Urinary bladder (tissue), 4 donors: ENCODE data around the gene WBP4. TPM values are rescaled to one million over a fixed set of nuclear protein-coding genes. Genes with fewer than 3 reads are reported as not detected.

ENCODE experiments used
- DNase-seq: peaks from one replicate; pipeline ENCODE4 v3.0.0-alpha.2; 2015; ENCODE audit errors: extremely low spot score
- H3K27ac ChIP-seq: one replicate; pipeline ENCODE4 v1.5.1; 2013; ENCODE audit warnings: low read depth, mild to moderate bottlenecking, moderate library complexity
- H3K36me3 ChIP-seq: one replicate; pipeline ENCODE4 v1.6.1; 2013; ENCODE audit warnings: mild to moderate bottlenecking, moderate library complexity; ENCODE audit not compliant: insufficient read depth
- H3K4me1 ChIP-seq: one replicate; pipeline ENCODE4 v1.6.1; 2013; ENCODE audit warnings: mild to moderate bottlenecking, moderate library complexity; ENCODE audit not compliant: insufficient read depth
- H3K4me3 ChIP-seq: one replicate; pipeline ENCODE4 v1.5.1; 2013; ENCODE audit warnings: low read depth, low read length
- WGBS: extraction: QIAGEN DNeasy Blood & Tissue Kit; methylation state at CpG from one replicate; pipeline ENCODE4 v1.1.7; 2013; 5-methylcytosine and 5-hydroxymethylcytosine counted together
- polyA plus RNA-seq: library from polyadenylated mRNA; stranded (reverse); fragments of 200-250 nt; gene quantifications from one replicate; pipeline ENCODE4 v1.2.3, GENCODE V29; 2013
- total RNA-seq: library from RNA; depleted of rRNA; stranded (reverse); fragments of >200 nt; gene quantifications from one replicate; pipeline ENCODE4 v1.2.3, GENCODE V29; 2014
- donor health status: healthy with polysubstance abuse.
- donor health status: healthy.

WBP4 gene, protein sequence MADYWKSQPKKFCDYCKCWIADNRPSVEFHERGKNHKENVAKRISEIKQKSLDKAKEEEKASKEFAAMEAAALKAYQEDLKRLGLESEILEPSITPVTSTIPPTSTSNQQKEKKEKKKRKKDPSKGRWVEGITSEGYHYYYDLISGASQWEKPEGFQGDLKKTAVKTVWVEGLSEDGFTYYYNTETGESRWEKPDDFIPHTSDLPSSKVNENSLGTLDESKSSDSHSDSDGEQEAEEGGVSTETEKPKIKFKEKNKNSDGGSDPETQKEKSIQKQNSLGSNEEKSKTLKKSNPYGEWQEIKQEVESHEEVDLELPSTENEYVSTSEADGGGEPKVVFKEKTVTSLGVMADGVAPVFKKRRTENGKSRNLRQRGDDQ
- 14.5 TPM for total RNA-seq
- polyA plus RNA-seq: 14.5 TPM

- DNase-seq: peak; percentile 95
- Histone ChIP-seq H3K4me1 (peaks cover 1% of the 10 kb centered on the region), H3K27ac (peak within 1 kb of the TSS; percentile 98), H3K4me3 (peak within 1 kb of the TSS; percentile 74), H3K36me3 (no peaks in the 10 kb centered on the region)
- WGBS: under 1% methylated on average over 71 of the region's 71 CpGs
Measured at GRCh38 chr13:41061075-41061913, at the start of gene WBP4. Gene WBP4, plus strand, starts transcription at chr13:41061509. Its CDS starts 165 bp downstream, at chr13:41061674.

DNA sequence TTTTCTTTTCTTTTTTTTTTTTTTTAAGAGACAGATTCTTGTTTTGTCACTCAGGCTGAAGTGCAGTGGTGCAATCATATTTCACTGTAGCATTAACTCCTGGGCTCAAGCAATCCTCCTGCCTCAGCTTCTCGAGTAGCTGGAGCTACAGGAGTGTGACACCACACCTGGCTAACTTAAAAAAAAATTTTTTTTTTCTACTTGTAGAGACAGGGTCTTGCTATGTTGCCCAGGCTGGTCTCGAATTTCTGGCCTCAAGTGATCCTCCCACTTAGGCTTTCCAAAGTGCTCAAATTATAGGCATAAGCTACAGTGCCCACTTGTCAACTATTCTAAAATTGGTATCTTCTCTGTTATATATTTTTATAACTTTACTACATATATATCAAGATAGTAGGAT, 48.8 kb upstream of the WBP4 start:
- H3K27ac ChIP-seq: no peak overlapping the region
- 67% methylated on average over 2 of the region's 2 CpGs for WGBS

GRCh38 chr13:41013835-41014234, 47.5 kb upstream of the WBP4 start:
- Histone ChIP-seq H3K36me3 (no peaks in the 10 kb centered on the region), H3K4me1 (no peaks in the 10 kb centered on the region), H3K27ac (no peak overlapping the region), H3K4me3 (no peak overlapping the region)
- 89% methylated on average over 2 of the region's 2 CpGs for WGBS
- DNase-seq: no peak

More for the DNA sequence above, 48.8 kb upstream of the WBP4 start:
- Histone ChIP-seq H3K4me1 (no peaks in the 10 kb centered on the region), H3K36me3 (no peaks in the 10 kb centered on the region), H3K4me3 (no peak overlapping the region)
- no peak for DNase-seq

GRCh38 chr13:41015920-41016319, 45.4 kb upstream of the WBP4 start:
- no peaks in the 10 kb centered on the region for H3K4me1 ChIP-seq
- 84% methylated on average over 6 of the region's 6 CpGs for WGBS
- no peak for DNase-seq
- no peak overlapping the region for H3K4me3 ChIP-seq
- no peaks in the 10 kb centered on the region for H3K36me3 ChIP-seq
- no peak overlapping the region for H3K27ac ChIP-seq

DNA sequence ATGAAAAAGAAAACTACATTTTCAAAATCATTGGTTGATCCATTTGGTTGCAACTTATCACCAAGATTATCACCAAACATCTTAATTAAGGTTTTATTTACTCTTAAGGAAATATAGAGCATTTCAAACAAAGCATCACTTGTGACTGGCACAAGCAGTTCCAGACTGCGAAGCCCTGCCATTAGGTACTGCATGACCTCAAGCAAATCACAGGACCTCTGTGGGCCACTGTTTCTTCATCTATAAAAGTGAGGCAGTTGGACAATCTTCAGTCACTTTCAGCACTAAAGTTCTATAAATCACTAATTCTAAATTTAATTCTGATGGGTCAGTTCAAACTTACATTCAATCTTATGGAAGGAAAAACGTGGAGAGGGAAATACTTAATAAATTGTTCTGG, 44.1 kb upstream of the WBP4 start:
- H3K36me3 ChIP-seq: no peaks in the 10 kb centered on the region
- H3K4me3 ChIP-seq: no peak overlapping the region
- H3K4me1 ChIP-seq: no peaks in the 10 kb centered on the region
- WGBS: 71% methylated on average over 2 of the region's 2 CpGs
- DNase-seq: no peak
- peak overlapping the region; percentile 41 for H3K27ac ChIP-seq

DNA sequence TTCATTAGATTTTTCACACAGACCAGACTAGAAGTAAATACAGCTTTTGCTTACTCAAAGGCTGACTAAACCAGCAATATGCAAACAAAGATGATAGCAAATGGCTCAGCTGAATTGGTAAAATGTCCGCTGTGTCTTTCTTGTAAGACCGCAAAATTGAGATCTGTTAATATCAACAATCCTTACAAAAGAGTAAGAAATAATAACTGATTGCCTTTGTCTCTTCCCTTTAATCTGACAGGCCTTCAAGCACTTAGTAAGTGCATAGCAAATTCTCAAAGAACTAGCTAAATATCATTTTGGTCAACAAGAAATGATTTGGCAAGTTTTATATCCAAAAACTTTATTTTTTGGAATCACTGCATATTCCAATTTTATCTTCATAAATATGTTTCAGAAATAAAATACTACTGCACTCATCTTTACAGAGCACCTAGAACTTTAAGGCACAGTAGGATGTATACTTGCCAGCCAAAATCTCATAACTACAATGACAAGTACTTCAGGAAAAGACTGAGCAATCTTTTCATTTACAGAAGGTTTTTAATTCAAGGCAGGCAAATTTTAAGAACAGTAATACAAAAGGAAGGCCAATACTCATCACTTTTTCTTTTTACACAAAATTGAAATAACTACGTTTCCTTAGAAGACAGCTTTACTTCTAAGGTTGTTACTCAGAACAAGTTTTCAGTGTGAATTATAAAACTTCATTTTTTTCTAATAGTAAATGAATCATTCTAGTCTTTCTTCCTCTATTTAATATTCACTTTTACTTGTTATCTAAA, 43.3 kb upstream of the WBP4 start:
- H3K4me3 ChIP-seq: no peak overlapping the region
- WGBS: 78% methylated on average over 3 of the region's 3 CpGs
- peak overlapping the region; percentile 38 for H3K27ac ChIP-seq
- H3K36me3 ChIP-seq: no peaks in the 10 kb centered on the region
- H3K4me1 ChIP-seq: no peaks in the 10 kb centered on the region
- DNase-seq: no peak

GRCh38 chr13:41018602-41018948, 42.7 kb upstream of the WBP4 start:
- DNase-seq: no peak
- 86% methylated on average over 1 of the region's 1 CpG for WGBS
- H3K4me3 ChIP-seq: no peak overlapping the region
- H3K36me3 ChIP-seq: no peaks in the 10 kb centered on the region
- H3K4me1 ChIP-seq: no peaks in the 10 kb centered on the region
- H3K27ac ChIP-seq: peak overlapping the region; percentile 73

GRCh38 chr13:41019011-41019487, 42.3 kb upstream of the WBP4 start, which contains the start of gene ELF1:
Gene ELF1, minus strand, starts transcription at chr13:41019316. Its CDS starts 37,262 bp downstream, at chr13:40982054.
- peak; percentile 72 for DNase-seq
- peak within 1 kb of the TSS; percentile 73 for H3K27ac ChIP-seq
- H3K4me1 ChIP-seq: no peaks in the 10 kb centered on the region
- WGBS: 56% methylated on average over 4 of the region's 4 CpGs
- H3K36me3 ChIP-seq: no peaks in the 10 kb centered on the region
- H3K4me3 ChIP-seq: peak within 1 kb of the TSS; percentile 28

DNA sequence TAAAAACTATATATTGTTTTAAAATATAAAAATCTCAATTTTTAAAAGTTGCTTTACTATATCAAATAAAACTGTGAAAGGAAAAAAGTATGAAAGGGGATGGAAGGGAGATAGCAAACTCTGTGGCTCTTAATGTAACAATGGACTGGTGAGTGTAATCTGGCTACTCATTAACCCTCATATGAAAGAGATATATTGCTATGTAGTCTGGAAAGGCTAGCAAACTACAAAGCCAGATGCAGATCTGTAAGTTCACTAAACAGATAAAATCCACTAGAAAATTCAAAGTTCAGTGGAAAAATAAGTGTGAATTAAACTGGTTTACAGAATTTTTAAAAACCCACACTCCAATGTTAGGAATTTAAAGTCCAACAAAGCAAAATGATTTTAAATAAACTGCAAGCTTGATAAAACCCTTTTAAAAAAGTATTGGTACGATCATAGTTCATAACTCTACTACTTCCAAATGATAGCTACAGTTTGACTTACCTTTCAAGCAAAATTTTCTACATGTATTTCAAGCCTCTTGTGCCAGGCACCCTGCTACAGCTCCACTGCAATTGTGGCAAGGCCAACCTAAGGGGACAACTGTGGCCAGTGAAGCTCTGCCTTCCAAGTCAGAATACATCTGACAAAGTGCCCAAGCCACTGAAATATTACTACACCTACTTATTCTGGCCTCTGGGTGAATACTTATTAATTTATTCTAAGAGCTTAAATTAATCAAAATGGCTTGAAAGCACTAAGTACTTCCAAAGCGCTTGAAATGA, 41.5 kb upstream of the WBP4 start:
- DNase-seq: no peak
- Histone ChIP-seq H3K27ac (peak overlapping the region; percentile 23), H3K4me3 (no peak overlapping the region), H3K36me3 (no peaks in the 10 kb centered on the region), H3K4me1 (no peaks in the 10 kb centered on the region)
- 82% methylated on average over 2 of the region's 2 CpGs for WGBS

DNA sequence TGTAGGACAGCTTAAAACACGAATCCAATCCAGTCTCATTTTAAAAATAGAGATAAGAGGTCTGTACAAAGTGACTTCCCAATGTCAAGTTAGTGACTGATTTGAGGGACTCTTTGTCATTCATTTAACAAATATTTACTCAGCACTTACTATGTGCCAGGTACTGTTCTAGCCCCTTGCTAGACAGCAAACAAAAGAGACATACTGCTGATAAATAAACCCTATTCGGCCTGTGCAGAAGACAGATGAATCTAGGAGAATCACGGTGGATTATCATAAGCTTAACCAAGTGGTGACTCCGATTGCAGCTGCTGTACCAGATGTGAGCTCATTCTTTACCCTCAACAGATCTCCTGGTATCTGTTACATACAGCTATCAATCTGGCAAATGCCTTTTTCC, 35.8 kb upstream of the WBP4 start:
- Histone ChIP-seq H3K4me3 (no peak overlapping the region), H3K27ac (peak overlapping the region; percentile 18), H3K36me3 (no peaks in the 10 kb centered on the region), H3K4me1 (no peaks in the 10 kb centered on the region)
- no peak for DNase-seq
- 68% methylated on average over 4 of the region's 4 CpGs for WGBS

DNA sequence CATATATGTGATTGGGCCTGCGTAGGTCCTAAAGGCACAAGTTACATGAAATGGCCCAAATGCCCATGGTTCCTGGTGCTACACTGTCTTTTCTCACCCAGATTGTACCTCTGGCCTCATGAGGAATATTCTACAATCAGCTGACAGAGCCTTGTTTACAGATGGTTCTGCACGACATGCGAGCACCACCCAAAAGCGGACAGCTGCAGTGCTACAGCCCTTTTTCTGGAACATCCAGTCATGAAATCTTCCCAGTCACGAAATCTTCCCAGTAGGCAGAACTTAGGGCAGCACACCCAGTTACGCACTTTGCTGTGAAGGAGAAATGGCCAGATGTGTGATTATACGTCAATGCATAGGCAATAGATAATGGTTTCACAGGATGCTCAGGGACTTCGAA, 34.5 kb upstream of the WBP4 start:
- 86% methylated on average over 8 of the region's 8 CpGs for WGBS
- Histone ChIP-seq H3K36me3 (no peaks in the 10 kb centered on the region), H3K27ac (no peak overlapping the region), H3K4me3 (no peak overlapping the region), H3K4me1 (no peaks in the 10 kb centered on the region)
- no peak for DNase-seq

- Histone ChIP-seq H3K36me3 (no peaks in the 10 kb centered on the region), H3K27ac (no peak overlapping the region), H3K4me1 (no peaks in the 10 kb centered on the region), H3K4me3 (no peak overlapping the region)
- 66% methylated on average over 2 of the region's 2 CpGs for WGBS
- no peak for DNase-seq
Measured at GRCh38 chr13:41028051-41028450, 33.3 kb upstream of the WBP4 start.

GRCh38 chr13:41029629-41030028, 31.7 kb upstream of the WBP4 start:
- no peaks in the 10 kb centered on the region for H3K36me3 ChIP-seq
- H3K27ac ChIP-seq: no peak overlapping the region
- no peak for DNase-seq
- H3K4me1 ChIP-seq: no peaks in the 10 kb centered on the region
- no peak overlapping the region for H3K4me3 ChIP-seq
- 100% methylated on average over 2 of the region's 2 CpGs for WGBS
